HEK293 (cell line): ENCODE data around the gene SH3RF3.
A peak's percentile ranks its signal among the peaks of the same experiment; 100 is the strongest.

Experiments used
- CTCF ChIA-PET: fragments of 350-600 bp; formaldehyde crosslinking; extraction: SDS; loops from one replicate; lab custom pipeline; 2021; ENCODE audit warnings: antibody characterized with exemption; lab: Yijun Ruan, JAX
- POLR2A ChIA-PET: fragments of 300-600 bp; formaldehyde crosslinking; extraction: SDS; loops from one replicate; lab custom pipeline; 2020; ENCODE audit warnings: antibody characterized with exemption, inconsistent platforms; lab: Yijun Ruan, JAX
- H3K27ac ChIP-seq: fragments of 200-500 bp; sonication (Bioruptor generic); 2 replicates; pipeline ENCODE4 v1.5.1; 2014; ENCODE audit warnings: low read depth, low read length, control low read depth, inconsistent platforms; ENCODE audit errors: extremely low read depth
- H3K36me3 ChIP-seq, 2 experiments: fragments of 200-500 bp in 1 of 2; sonication (Bioruptor generic) in 1 of 2; 1 replicate in 1 of 2; 2 replicates in 1 of 2; pipeline ENCODE4 v1.5.1; 2014 to 2017; ENCODE audit warnings: inconsistent platforms in 2 of 2, low read length in 2 of 2; ENCODE audit not compliant: control insufficient read depth in 2 of 2, insufficient read depth in 1 of 2
- H3K4me1 ChIP-seq: fragments of 200-500 bp; sonication (Bioruptor generic); 2 replicates; pipeline ENCODE4 v1.5.1; 2014; ENCODE audit warnings: mild to moderate bottlenecking, low read length, inconsistent platforms; ENCODE audit not compliant: control insufficient read depth, insufficient read depth
- H3K4me3 ChIP-seq: 2 replicates; pipeline ENCODE4 v1.5.1; 2011; ENCODE audit warnings: low read depth, mild to moderate bottlenecking, control low read depth, low read length, moderate library complexity
- H3K9me3 ChIP-seq: fragments of 200-500 bp; sonication (Bioruptor generic); 2 replicates; pipeline ENCODE4 v1.5.1; 2014; ENCODE audit warnings: low read depth, low read length, inconsistent platforms; ENCODE audit not compliant: control insufficient read depth, insufficient read depth
- KLF9 ChIP-seq: fragments of 450-650 bp; formaldehyde crosslinking; IDR thresholded peaks from 2 replicates; pipeline ENCODE4 v1.5.1; 2016; ENCODE audit warnings: missing biosample characterization, missing genetic modification characterization, low read depth
- SP2 ChIP-seq: fragments of 450-650 bp; formaldehyde crosslinking; IDR thresholded peaks from 2 replicates; pipeline ENCODE4 v1.5.1; 2016; ENCODE audit warnings: missing biosample characterization, missing genetic modification characterization
- ZBTB11 ChIP-seq: fragments of 450-650 bp; formaldehyde crosslinking; conservative IDR thresholded peaks from 2 replicates; pipeline ENCODE4 v1.5.1; 2016; ENCODE audit warnings: low read depth, missing biosample characterization, missing genetic modification characterization
- ZBTB48 ChIP-seq: fragments of 450-650 bp; formaldehyde crosslinking; IDR thresholded peaks from 2 replicates; pipeline ENCODE4 v1.5.1; 2016; ENCODE audit warnings: missing biosample characterization, missing genetic modification characterization
- ZBTB8A ChIP-seq: fragments of 450-650 bp; formaldehyde crosslinking; IDR thresholded peaks from 2 replicates; pipeline ENCODE4 v1.5.1; 2016; ENCODE audit warnings: missing biosample characterization, missing genetic modification characterization
- ZNF175 ChIP-seq: fragments of 450-650 bp; formaldehyde crosslinking; IDR thresholded peaks from 2 replicates; pipeline ENCODE4 v1.5.1; 2016; ENCODE audit warnings: missing biosample characterization, missing genetic modification characterization
- ZNF2 ChIP-seq: fragments of 450-650 bp; formaldehyde crosslinking; IDR thresholded peaks from 2 replicates; pipeline ENCODE4 v1.5.1; 2016; ENCODE audit warnings: missing biosample characterization, missing genetic modification characterization
- ZNF223 ChIP-seq: fragments of 450-650 bp; formaldehyde crosslinking; IDR thresholded peaks from 2 replicates; pipeline ENCODE4 v1.5.1; 2016; ENCODE audit warnings: missing biosample characterization, missing genetic modification characterization
- ZNF560 ChIP-seq: fragments of 450-650 bp; formaldehyde crosslinking; IDR thresholded peaks from 2 replicates; pipeline ENCODE4 v1.5.1; 2017; ENCODE audit warnings: missing biosample characterization, missing genetic modification characterization, borderline replicate concordance
- ZNF645 ChIP-seq: fragments of 450-650 bp; formaldehyde crosslinking; IDR thresholded peaks from 2 replicates; pipeline ENCODE4; 2016; ENCODE audit warnings: missing biosample characterization, missing genetic modification characterization
- ZNF664 ChIP-seq: fragments of 450-650 bp; formaldehyde crosslinking; IDR thresholded peaks from 2 replicates; pipeline ENCODE4 v1.5.1; 2016; ENCODE audit warnings: missing biosample characterization, missing genetic modification characterization
- ZNF747 ChIP-seq: fragments of 450-650 bp; formaldehyde crosslinking; IDR thresholded peaks from 2 replicates; pipeline ENCODE4 v1.5.1; 2016; ENCODE audit warnings: missing biosample characterization, missing genetic modification characterization
- ZNF76 ChIP-seq: fragments of 450-650 bp; formaldehyde crosslinking; IDR thresholded peaks from 2 replicates; pipeline ENCODE4; 2016; ENCODE audit warnings: low read depth, missing biosample characterization, missing genetic modification characterization, borderline replicate concordance
- ZNF792 ChIP-seq: fragments of 450-650 bp; formaldehyde crosslinking; IDR thresholded peaks from 2 replicates; pipeline ENCODE4 v1.5.1; 2016; ENCODE audit warnings: missing biosample characterization, missing genetic modification characterization
- ZSCAN23 ChIP-seq: fragments of 450-650 bp; formaldehyde crosslinking; IDR thresholded peaks from 2 replicates; pipeline ENCODE4 v1.5.1; 2016; ENCODE audit warnings: missing biosample characterization, missing genetic modification characterization
- ZSCAN30 ChIP-seq: fragments of 450-650 bp; IDR thresholded peaks from 2 replicates; pipeline ENCODE4 v1.5.1; 2018; ENCODE audit warnings: missing biosample characterization, mild to moderate bottlenecking, missing genetic modification characterization, moderate library complexity
- TF ChIP-seq, protein P1 (sequence below): fragments of 450-650 bp; formaldehyde crosslinking; IDR thresholded peaks from 2 replicates; pipeline ENCODE4 v1.5.1; 2016; ENCODE audit warnings: missing biosample characterization, missing genetic modification characterization
- TF ChIP-seq, protein P2 (sequence below): fragments of 450-650 bp; formaldehyde crosslinking; IDR thresholded peaks from 2 replicates; pipeline ENCODE4 v1.5.1; 2016; ENCODE audit warnings: missing biosample characterization, missing genetic modification characterization

The SH3RF3 gene

DNA sequence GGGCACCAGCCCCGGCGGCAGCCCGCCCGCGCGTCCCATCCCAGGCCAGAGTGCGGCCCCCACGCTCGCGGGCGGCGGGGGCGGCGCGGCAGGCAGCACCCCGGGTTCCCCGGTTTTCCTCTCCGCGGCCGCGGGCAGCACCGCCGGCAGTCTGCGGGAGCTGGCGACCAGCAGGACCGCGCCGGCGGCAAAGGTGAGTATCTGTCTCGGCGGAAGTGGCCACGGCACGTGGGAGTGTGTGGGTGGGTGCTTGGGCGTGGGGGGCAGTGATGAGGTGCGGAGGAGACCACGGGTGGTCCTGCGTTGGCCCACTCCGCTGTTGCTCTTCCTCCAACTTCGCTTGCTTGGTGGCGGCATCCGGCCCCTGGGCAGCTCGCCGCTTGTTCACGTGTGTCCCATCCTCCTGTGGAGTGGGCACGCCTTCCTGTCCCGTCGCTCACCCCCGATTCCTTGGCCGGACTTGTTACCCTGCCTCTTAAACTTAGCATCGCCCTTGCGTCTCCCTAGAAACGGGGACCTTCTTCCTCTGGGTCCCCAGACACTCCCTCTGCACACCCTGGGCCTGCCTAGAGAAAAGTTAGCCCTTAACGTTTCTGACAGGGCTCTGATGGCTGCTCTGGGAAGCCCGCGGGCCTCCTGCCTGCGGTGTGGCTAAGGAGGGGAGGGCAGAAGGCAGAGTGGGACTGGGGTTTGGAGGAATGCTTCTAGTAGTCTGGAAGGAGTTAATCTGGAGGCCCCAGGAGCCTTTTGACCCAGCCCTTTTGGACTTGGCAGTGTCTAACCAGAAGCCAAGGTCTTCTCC is 1.1 kb downstream of the SH3RF3 start (continued):
- TF ChIP-seq ZNF645 (tag by site-specific recombination) (no peak), ZSCAN30 (tag by site-specific recombination) (no peak), ZBTB11 (tag by site-specific recombination) (peak; percentile 29; the same call in 1 of the 2 replicates), ZNF664 (no peak), ZNF223 (tag by site-specific recombination) (no peak), ZNF175 (no peak), ZNF792 (no peak), ZNF76 (tag by site-specific recombination) (0 out of 2 replicates have a peak, but pooled peaks have one; percentile 41), ZBTB8A (tag by site-specific recombination) (peak; percentile 55; the same call in 1 of the 2 replicates), ZNF747 (no peak), ZBTB48 (tag by site-specific recombination) (peak; percentile 75; the same call in 1 of the 2 replicates), KLF9 (tag by site-specific recombination) (peak; percentile 48; the same call in 1 of the 2 replicates), ZNF560 (tag by site-specific recombination) (no peak), SP2 (peak; percentile 23)
- TF ChIP-seq, protein P1, sequence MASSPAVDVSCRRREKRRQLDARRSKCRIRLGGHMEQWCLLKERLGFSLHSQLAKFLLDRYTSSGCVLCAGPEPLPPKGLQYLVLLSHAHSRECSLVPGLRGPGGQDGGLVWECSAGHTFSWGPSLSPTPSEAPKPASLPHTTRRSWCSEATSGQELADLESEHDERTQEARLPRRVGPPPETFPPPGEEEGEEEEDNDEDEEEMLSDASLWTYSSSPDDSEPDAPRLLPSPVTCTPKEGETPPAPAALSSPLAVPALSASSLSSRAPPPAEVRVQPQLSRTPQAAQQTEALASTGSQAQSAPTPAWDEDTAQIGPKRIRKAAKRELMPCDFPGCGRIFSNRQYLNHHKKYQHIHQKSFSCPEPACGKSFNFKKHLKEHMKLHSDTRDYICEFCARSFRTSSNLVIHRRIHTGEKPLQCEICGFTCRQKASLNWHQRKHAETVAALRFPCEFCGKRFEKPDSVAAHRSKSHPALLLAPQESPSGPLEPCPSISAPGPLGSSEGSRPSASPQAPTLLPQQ (tag by site-specific recombination) = peak; percentile 26; the same call in 1 of the 2 replicates
- TF ChIP-seq, protein P2, sequence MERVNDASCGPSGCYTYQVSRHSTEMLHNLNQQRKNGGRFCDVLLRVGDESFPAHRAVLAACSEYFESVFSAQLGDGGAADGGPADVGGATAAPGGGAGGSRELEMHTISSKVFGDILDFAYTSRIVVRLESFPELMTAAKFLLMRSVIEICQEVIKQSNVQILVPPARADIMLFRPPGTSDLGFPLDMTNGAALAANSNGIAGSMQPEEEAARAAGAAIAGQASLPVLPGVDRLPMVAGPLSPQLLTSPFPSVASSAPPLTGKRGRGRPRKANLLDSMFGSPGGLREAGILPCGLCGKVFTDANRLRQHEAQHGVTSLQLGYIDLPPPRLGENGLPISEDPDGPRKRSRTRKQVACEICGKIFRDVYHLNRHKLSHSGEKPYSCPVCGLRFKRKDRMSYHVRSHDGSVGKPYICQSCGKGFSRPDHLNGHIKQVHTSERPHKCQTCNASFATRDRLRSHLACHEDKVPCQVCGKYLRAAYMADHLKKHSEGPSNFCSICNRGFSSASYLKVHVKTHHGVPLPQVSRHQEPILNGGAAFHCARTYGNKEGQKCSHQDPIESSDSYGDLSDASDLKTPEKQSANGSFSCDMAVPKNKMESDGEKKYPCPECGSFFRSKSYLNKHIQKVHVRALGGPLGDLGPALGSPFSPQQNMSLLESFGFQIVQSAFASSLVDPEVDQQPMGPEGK = peak; percentile 55
- TF ChIP-seq, all 188 proteins: peak for 25

DNA sequence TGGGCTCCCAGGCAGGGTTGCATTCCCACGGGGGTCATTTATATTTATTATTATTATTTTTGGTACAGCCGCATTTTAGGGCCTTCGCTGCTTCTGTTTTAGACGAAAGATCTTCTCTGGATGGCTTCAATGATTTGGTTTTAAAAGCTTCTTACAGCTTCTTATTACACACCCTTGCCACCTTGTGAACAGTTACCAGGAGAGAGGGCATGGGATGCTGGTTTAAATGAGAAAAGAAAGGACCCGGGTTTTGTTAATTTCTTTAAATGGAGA is 1.7 kb downstream of the SH3RF3 start:
- no peak overlapping the region for H3K27ac ChIP-seq
- no peak overlapping the region for H3K4me3 ChIP-seq
- TF ChIP-seq ZNF2 (tag by site-specific recombination) (0 out of 2 replicates have a peak, but pooled peaks have one; percentile 41), ZSCAN23 (tag by site-specific recombination) (no peak)
- TF ChIP-seq, all 188 proteins: peak for 1
- Histone ChIP-seq H3K36me3 (no peaks in the 10 kb centered on the region), H3K9me3 (no peaks in the 10 kb centered on the region), H3K4me1 (peaks cover 24% of the 10 kb centered on the region)
- CTCF ChIA-PET = interaction anchor here (0.7 to 3.4 kb wide), 2 partner anchors 64 to 379 kb away, joined by 4 to 10 read pairs; no protein-coding TSS in a partner anchor
- POLR2A ChIA-PET = no interaction called here
